ENCODE results near the gene ITPR2.

Gene ITPR2

GRCh38 chr12:26557326-26557725, 275.7 kb downstream of the ITPR2 start:
- no peak overlapping the region for H2AFZ ChIP-seq (ENCODE audit: low read length)
- H3K9me2 ChIP-seq (replicated peaks; ENCODE audit: insufficient read depth, low read length), result no peaks in the 10 kb centered on the region
- no peak for DNase-seq
- H3K9ac ChIP-seq (ENCODE audit: low read length), result no peak overlapping the region
- H3K4me2 ChIP-seq (ENCODE audit: low read depth, low read length), result no peak overlapping the region
- no peaks in the 10 kb centered on the region for H3F3A ChIP-seq (ENCODE audit: insufficient read depth, low read length)
- no peaks in the 10 kb centered on the region for H3K9me3 ChIP-seq (replicated peaks; ENCODE audit: insufficient read depth, low read length)
- H3K27ac ChIP-seq (ENCODE audit: low read length), result no peak overlapping the region
- H3K4me3 ChIP-seq (ENCODE audit: low read length), result no peak overlapping the region
- H4K20me1 ChIP-seq (ENCODE audit: insufficient read depth, low read length), result no peaks in the 10 kb centered on the region
- no peaks in the 10 kb centered on the region for H3K79me2 ChIP-seq (ENCODE audit: low read length)
- no peaks in the 10 kb centered on the region for H3K4me1 ChIP-seq (ENCODE audit: low read length)
- no peaks in the 10 kb centered on the region for H3K36me3 ChIP-seq (replicated peaks; ENCODE audit: insufficient read depth, low read length)
- TF ChIP-seq CTCF (IDR thresholded peaks at IDR 0.05; ENCODE audit: low read length) (no peak), EZH2phosphoT487 (IDR thresholded peaks at IDR 0.05; ENCODE audit: low read length) (no peak), EZH2 (optimal IDR thresholded peaks at IDR 0.05; ENCODE audit: low read depth, low read length) (no peak)
- H3K27me3 ChIP-seq (replicated peaks; ENCODE audit: insufficient read depth, low read length), result no peaks in the 10 kb centered on the region

GRCh38 chr12:26556916-26557315, 276.1 kb downstream of the ITPR2 start:
- Histone ChIP-seq H3F3A (ENCODE audit: insufficient read depth, low read length) (no peaks in the 10 kb centered on the region), H3K9me2 (replicated peaks; ENCODE audit: insufficient read depth, low read length) (no peaks in the 10 kb centered on the region), H3K9ac (ENCODE audit: low read length) (no peak overlapping the region), H3K9me3 (replicated peaks; ENCODE audit: insufficient read depth, low read length) (no peaks in the 10 kb centered on the region), H3K4me1 (ENCODE audit: low read length) (no peaks in the 10 kb centered on the region), H3K4me2 (ENCODE audit: low read depth, low read length) (no peak overlapping the region), H3K27ac (ENCODE audit: low read length) (no peak overlapping the region), H3K27me3 (replicated peaks; ENCODE audit: insufficient read depth, low read length) (no peaks in the 10 kb centered on the region), H3K79me2 (ENCODE audit: low read length) (no peaks in the 10 kb centered on the region), H3K4me3 (ENCODE audit: low read length) (no peak overlapping the region), H4K20me1 (ENCODE audit: insufficient read depth, low read length) (no peaks in the 10 kb centered on the region), H3K36me3 (replicated peaks; ENCODE audit: insufficient read depth, low read length) (no peaks in the 10 kb centered on the region), H2AFZ (ENCODE audit: low read length) (no peak overlapping the region)
- TF ChIP-seq EZH2phosphoT487 (IDR thresholded peaks at IDR 0.05; ENCODE audit: low read length), result no peak
- no peak for TF ChIP-seq EZH2 (optimal IDR thresholded peaks at IDR 0.05; ENCODE audit: low read depth, low read length)
- no peak for TF ChIP-seq CTCF (IDR thresholded peaks at IDR 0.05; ENCODE audit: low read length)
- DNase-seq, result no peak

- Histone ChIP-seq H3F3A (ENCODE audit: insufficient read depth, low read length) (no peaks in the 10 kb centered on the region), H3K27me3 (replicated peaks; ENCODE audit: insufficient read depth, low read length) (no peaks in the 10 kb centered on the region), H3K9ac (ENCODE audit: low read length) (no peak overlapping the region), H3K36me3 (replicated peaks; ENCODE audit: insufficient read depth, low read length) (no peaks in the 10 kb centered on the region), H3K79me2 (ENCODE audit: low read length) (no peaks in the 10 kb centered on the region), H3K4me1 (ENCODE audit: low read length) (no peaks in the 10 kb centered on the region), H3K27ac (ENCODE audit: low read length) (no peak overlapping the region), H4K20me1 (ENCODE audit: insufficient read depth, low read length) (no peaks in the 10 kb centered on the region), H3K4me2 (ENCODE audit: low read depth, low read length) (no peak overlapping the region), H2AFZ (ENCODE audit: low read length) (no peak overlapping the region), H3K9me3 (replicated peaks; ENCODE audit: insufficient read depth, low read length) (no peaks in the 10 kb centered on the region), H3K9me2 (replicated peaks; ENCODE audit: insufficient read depth, low read length) (no peaks in the 10 kb centered on the region), H3K4me3 (ENCODE audit: low read length) (no peak overlapping the region)
- no peak for DNase-seq
- no peak for TF ChIP-seq EZH2 (optimal IDR thresholded peaks at IDR 0.05; ENCODE audit: low read depth, low read length)
- no peak for TF ChIP-seq CTCF (IDR thresholded peaks at IDR 0.05; ENCODE audit: low read length)
Observed at GRCh38 chr12:26555139-26555538, 277.9 kb downstream of the ITPR2 start.

All from MM.1S (cell line).